HepG2 (cell line): ENCODE measurements around the gene PRR30. TPM values are rescaled to one million over a fixed set of nuclear protein-coding genes. Genes with fewer than 3 reads are reported as not detected.

Experiments used
- ARNT2 ChIP-seq: sonication (generic); formaldehyde crosslinking; IDR thresholded peaks from 2 replicates; pipeline ENCODE4 v1.8.0; 2022; ENCODE audit warnings: mild to moderate bottlenecking, low read depth, missing genetic modification reagents, moderate library complexity
- ATF7-NPFF ChIP-seq: sonication (generic); formaldehyde crosslinking; IDR thresholded peaks from 2 replicates; pipeline ENCODE4 v1.8.1; 2023; ENCODE audit warnings: mild to moderate bottlenecking, low read depth, missing genetic modification reagents, moderate library complexity
- GFI1 ChIP-seq: sonication (generic); formaldehyde crosslinking; IDR thresholded peaks from 2 replicates; pipeline ENCODE4 v1.5.0; 2020; ENCODE audit warnings: missing genetic modification reagents, mild to moderate bottlenecking, borderline replicate concordance
- HNF4A ChIP-seq: sonication (generic); formaldehyde crosslinking; IDR thresholded peaks from 2 replicates; pipeline ENCODE4 v1.4.0; 2020; ENCODE audit warnings: missing genetic modification reagents
- IRX3 ChIP-seq: sonication (generic); formaldehyde crosslinking; IDR thresholded peaks from 2 replicates; pipeline ENCODE4 v1.8.1; 2023; ENCODE audit warnings: mild to moderate bottlenecking, low read depth, missing genetic modification reagents, borderline replicate concordance
- JARID2 ChIP-seq: sonication (generic); formaldehyde crosslinking; IDR thresholded peaks from 2 replicates; pipeline ENCODE4 v1.8.1; 2023; ENCODE audit warnings: missing genetic modification reagents, inconsistent platforms; ENCODE audit not compliant: insufficient replicate concordance
- KLF11 ChIP-seq: IDR thresholded peaks from 2 replicates; pipeline ENCODE4 v1.6.1; 2016; ENCODE audit warnings: missing compliant biosample characterization
- MAFG ChIP-seq: sonication (generic); formaldehyde crosslinking; IDR thresholded peaks from 2 replicates; pipeline ENCODE4 v1.5.1; 2020; ENCODE audit warnings: mild to moderate bottlenecking, missing genetic modification reagents
- MLLT10 ChIP-seq: sonication (generic); formaldehyde crosslinking; IDR thresholded peaks from 2 replicates; pipeline ENCODE4 v1.4.0; 2020; ENCODE audit warnings: missing genetic modification reagents
- MXI1 ChIP-seq: IDR thresholded peaks from 3 replicates; pipeline ENCODE4 v1.6.1; 2012; ENCODE audit warnings: low read depth, low read length, inconsistent platforms, borderline replicate concordance
- NFKBIZ ChIP-seq: IDR thresholded peaks from 2 replicates; pipeline ENCODE4 v1.6.1; 2018; ENCODE audit warnings: missing genetic modification reagents, missing compliant biosample characterization
- PREB ChIP-seq: sonication (generic); formaldehyde crosslinking; IDR thresholded peaks from 2 replicates; pipeline ENCODE4 v1.4.0; 2020; ENCODE audit warnings: missing genetic modification reagents
- PRMT3 ChIP-seq: sonication (generic); formaldehyde crosslinking; IDR thresholded peaks from 2 replicates; pipeline ENCODE4 v1.8.1; 2022; ENCODE audit warnings: low read depth, mild to moderate bottlenecking, moderate library complexity, missing genetic modification reagents, borderline replicate concordance
- RAD21 ChIP-seq: fragments of 450-650 bp; formaldehyde crosslinking; IDR thresholded peaks from 2 replicates; pipeline ENCODE4 v1.5.0; 2020; ENCODE audit warnings: mild to moderate bottlenecking
- ZNF10 ChIP-seq: sonication (generic); formaldehyde crosslinking; IDR thresholded peaks from 2 replicates; pipeline ENCODE4 v1.4.0; 2020; ENCODE audit warnings: mild to moderate bottlenecking, low read depth, missing genetic modification reagents, borderline replicate concordance
- ZNF235 ChIP-seq: sonication (generic); formaldehyde crosslinking; IDR thresholded peaks from 2 replicates; pipeline ENCODE4 v1.8.1; 2023; ENCODE audit warnings: mild to moderate bottlenecking, missing genetic modification reagents, borderline replicate concordance
- ZNF30 ChIP-seq: sonication (generic); formaldehyde crosslinking; IDR thresholded peaks from 2 replicates; pipeline ENCODE4 v1.5.0; 2020; ENCODE audit warnings: mild to moderate bottlenecking, missing genetic modification reagents
- ZNF572 ChIP-seq: sonication (generic); formaldehyde crosslinking; IDR thresholded peaks from 2 replicates; pipeline ENCODE4 v1.5.1; 2020; ENCODE audit warnings: mild to moderate bottlenecking, missing genetic modification reagents
- ZSCAN30 ChIP-seq: sonication (generic); formaldehyde crosslinking; IDR thresholded peaks from 2 replicates; pipeline ENCODE4 v1.5.0; 2020; ENCODE audit warnings: mild to moderate bottlenecking, missing genetic modification reagents
- polyA plus RNA-seq, 8 experiments: library from polyadenylated mRNA; depleted of rRNA in 3 of 8; stranded (reverse) in 7 of 8; unstranded in 1 of 8; fragments of >200 nt; fragmentation: Illumina TruSeq in 4 of 8; extraction: Trizol in 4 of 8; gene quantifications; 2 replicates each; pipeline versions ENCODE4 v1.2.1 to v1.2.3, GENCODE V29; 2011 to 2016; ENCODE audit warnings: low read depth in 4 of 8, missing spikeins in 1 of 8, mixed read lengths in 1 of 8; ENCODE audit not compliant: insufficient read depth in 1 of 8
- total RNA-seq, 5 experiments: library from RNA; depleted of rRNA; stranded (reverse); fragments of >200 nt; fragmentation: Illumina TruSeq; extraction: Trizol; gene quantifications; 2 replicates each; pipeline ENCODE4 v1.2.3, GENCODE V29; 2016; ENCODE audit warnings: low read depth in 1 of 5
- TF ChIP-seq, protein P1 (sequence below): sonication (generic); formaldehyde crosslinking; IDR thresholded peaks from 2 replicates; pipeline ENCODE4 v1.4.0; 2020; ENCODE audit warnings: missing genetic modification reagents
- TF ChIP-seq, protein P2 (sequence below): sonication (generic); formaldehyde crosslinking; conservative IDR thresholded peaks from 2 replicates; pipeline ENCODE4 v1.8.0; 2022; ENCODE audit warnings: missing genetic modification reagents
- TF ChIP-seq, protein P3 (sequence below), 2 experiments: sonication (generic) in 1 of 2; formaldehyde crosslinking in 1 of 2; IDR thresholded peaks; 2 replicates each; pipeline versions ENCODE4 v1.4.0 to v1.6.1; 2018 to 2020; ENCODE audit warnings: missing genetic modification reagents in 2 of 2, borderline replicate concordance in 1 of 2, low read depth in 1 of 2, mild to moderate bottlenecking in 1 of 2, missing biosample characterization in 1 of 2

PRR30 gene
- total and polyA plus RNA-seq, 2 of the 13 experiments (the other 11 are each of a cell fraction or from before 2014, with no cell fraction given) = not detected

DNA sequence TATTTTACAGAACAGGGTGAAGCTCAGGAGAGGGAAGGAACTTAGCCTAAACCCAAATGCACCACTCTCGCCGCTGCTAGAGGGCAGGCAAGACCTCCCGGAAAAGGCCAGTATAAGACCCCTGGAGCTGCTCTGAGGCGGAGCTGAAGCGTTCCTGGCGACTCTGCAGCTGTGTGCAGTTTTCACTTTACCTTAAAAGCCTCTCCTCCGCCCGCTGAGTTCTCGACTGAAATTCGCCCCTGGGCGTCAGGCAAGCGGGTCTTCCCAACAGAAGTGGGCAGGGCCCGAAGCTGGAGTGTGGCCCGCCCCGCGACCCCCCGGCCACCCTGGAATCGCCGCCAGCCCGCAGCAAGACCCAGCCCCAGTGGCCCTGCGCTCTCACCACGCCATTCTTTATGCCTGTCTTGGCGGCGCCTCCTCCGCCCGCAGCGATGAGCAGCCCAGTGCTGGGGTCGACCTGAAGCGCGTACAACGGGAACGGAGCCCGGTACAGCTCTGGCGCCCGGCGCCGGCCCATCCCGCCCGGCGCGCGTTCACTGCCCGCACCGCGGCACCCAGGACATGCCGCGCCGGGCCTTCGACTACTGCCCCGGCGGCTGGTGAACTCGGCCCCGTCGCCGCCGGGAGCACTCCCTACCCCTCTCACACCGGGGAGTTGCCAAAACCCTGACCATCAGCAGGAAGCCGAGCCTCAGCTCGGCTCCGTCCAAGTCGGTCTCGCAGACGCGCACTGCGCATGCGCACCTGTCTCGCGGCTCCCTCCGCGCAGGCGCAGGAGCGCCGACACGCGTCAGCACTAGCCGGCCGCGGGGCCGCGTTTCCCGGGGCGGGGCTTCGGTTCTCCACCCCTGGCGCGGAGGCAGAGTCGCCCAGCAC lies 5.1 kb downstream of the PRR30 start, which contains the start of gene PREB (continued):
- TF ChIP-seq, protein P1, sequence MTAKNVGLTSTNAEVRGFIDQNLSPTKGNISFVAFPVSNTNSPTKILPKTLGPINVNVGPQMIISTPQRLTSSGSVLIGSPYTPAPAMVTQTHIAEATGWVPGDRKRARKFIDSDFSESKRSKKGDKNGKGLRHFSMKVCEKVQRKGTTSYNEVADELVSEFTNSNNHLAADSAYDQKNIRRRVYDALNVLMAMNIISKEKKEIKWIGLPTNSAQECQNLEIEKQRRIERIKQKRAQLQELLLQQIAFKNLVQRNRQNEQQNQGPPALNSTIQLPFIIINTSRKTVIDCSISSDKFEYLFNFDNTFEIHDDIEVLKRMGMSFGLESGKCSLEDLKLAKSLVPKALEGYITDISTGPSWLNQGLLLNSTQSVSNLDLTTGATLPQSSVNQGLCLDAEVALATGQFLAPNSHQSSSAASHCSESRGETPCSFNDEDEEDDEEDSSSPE = peak; percentile 9; the same call in 1 of the 2 replicates
- no peak for TF ChIP-seq ZNF30 (CRISPR knock-in tag)
- peak; percentile 71; the same call in 1 of the 3 replicates for TF ChIP-seq MXI1
- no peak for TF ChIP-seq HNF4A (CRISPR knock-in tag)
- no peak for TF ChIP-seq PRMT3 (CRISPR knock-in tag)
- TF ChIP-seq JARID2 (CRISPR knock-in tag) = no peak
- no peak for TF ChIP-seq PREB (CRISPR knock-in tag)
- TF ChIP-seq ARNT2 (CRISPR knock-in tag) = peak; percentile 35; the same call in 1 of the 2 replicates
- TF ChIP-seq, protein P2, sequence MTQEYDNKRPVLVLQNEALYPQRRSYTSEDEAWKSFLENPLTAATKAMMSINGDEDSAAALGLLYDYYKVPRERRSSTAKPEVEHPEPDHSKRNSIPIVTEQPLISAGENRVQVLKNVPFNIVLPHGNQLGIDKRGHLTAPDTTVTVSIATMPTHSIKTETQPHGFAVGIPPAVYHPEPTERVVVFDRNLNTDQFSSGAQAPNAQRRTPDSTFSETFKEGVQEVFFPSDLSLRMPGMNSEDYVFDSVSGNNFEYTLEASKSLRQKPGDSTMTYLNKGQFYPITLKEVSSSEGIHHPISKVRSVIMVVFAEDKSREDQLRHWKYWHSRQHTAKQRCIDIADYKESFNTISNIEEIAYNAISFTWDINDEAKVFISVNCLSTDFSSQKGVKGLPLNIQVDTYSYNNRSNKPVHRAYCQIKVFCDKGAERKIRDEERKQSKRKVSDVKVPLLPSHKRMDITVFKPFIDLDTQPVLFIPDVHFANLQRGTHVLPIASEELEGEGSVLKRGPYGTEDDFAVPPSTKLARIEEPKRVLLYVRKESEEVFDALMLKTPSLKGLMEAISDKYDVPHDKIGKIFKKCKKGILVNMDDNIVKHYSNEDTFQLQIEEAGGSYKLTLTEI (CRISPR knock-in tag) = no peak
- peak; percentile 94 for TF ChIP-seq ATF7-NPFF (CRISPR knock-in tag)
- TF ChIP-seq ZNF572 = no peak
- TF ChIP-seq GFI1 (CRISPR knock-in tag) = peak; percentile 76
- no peak; the same call in 1 of the 2 replicates for TF ChIP-seq ZSCAN30 (CRISPR knock-in tag)
- TF ChIP-seq IRX3 = no peak
- no peak for TF ChIP-seq MAFG
- no peak for TF ChIP-seq NFKBIZ
- peak; percentile 55 for TF ChIP-seq RAD21 (CRISPR knock-in tag)
- TF ChIP-seq MLLT10 (CRISPR knock-in tag) = no peak
- TF ChIP-seq, protein P3, sequence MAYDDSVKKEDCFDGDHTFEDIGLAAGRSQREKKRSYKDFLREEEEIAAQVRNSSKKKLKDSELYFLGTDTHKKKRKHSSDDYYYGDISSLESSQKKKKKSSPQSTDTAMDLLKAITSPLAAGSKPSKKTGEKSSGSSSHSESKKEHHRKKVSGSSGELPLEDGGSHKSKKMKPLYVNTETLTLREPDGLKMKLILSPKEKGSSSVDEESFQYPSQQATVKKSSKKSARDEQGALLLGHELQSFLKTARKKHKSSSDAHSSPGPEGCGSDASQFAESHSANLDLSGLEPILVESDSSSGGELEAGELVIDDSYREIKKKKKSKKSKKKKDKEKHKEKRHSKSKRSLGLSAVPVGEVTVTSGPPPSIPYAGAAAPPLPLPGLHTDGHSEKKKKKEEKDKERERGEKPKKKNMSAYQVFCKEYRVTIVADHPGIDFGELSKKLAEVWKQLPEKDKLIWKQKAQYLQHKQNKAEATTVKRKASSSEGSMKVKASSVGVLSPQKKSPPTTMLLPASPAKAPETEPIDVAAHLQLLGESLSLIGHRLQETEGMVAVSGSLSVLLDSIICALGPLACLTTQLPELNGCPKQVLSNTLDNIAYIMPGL (CRISPR knock-in tag; IDR thresholded peaks at IDR 0.05; ENCODE audit: borderline replicate concordance in 1 of 2, low read depth in 1 of 2) = peak; percentile 32 to 81; a peak in 3 of 4 replicates
- TF ChIP-seq ZNF10 = no peak
- TF ChIP-seq KLF11 (CRISPR knock-in tag) = no peak
- peak; percentile 98; the same call in 1 of the 2 replicates for TF ChIP-seq ZNF235 (CRISPR knock-in tag)
